GM12892 (cell line): ENCODE measurements around the gene PAIP2B.

ENCODE experiments used
- POLR2A ChIP-seq: IDR thresholded peaks from 2 replicates; pipeline ENCODE4 v1.6.1; 2011; ENCODE audit warnings: low read depth, low read length, control low read depth
- POLR2AphosphoS5 ChIP-seq: IDR thresholded peaks from 2 replicates; pipeline ENCODE4 v1.6.1; 2011; ENCODE audit warnings: low read depth, low read length, control low read depth
- TAF1 ChIP-seq: IDR thresholded peaks from 2 replicates; pipeline ENCODE4 v1.6.1; 2011; ENCODE audit warnings: low read depth, mild to moderate bottlenecking, control low read depth, low read length, borderline replicate concordance

- TF ChIP-seq TAF1 (no peak), POLR2A (no peak), POLR2AphosphoS5 (no peak)
Measured at GRCh38 chr2:71254078-71254477, 27.2 kb upstream of the PAIP2B start.
